Astrocyte of the hippocampus (primary cell): ENCODE data around the gene COL6A6.
"Not testable (repeated sequence)": the region's sequence is repeated elsewhere in the genome, so short reads cannot be mapped to it uniquely, and the experiment has no call there.

Experiments
- DNase-seq: peaks from one replicate; pipeline ENCODE4 v3.0.0; 2011; ENCODE audit warnings: low read depth, low spot score

COL6A6 gene

GRCh38 chr3:130529486-130530215 lies 12.7 kb downstream of the COL6A6 start:
- no peak for DNase-seq

DNA sequence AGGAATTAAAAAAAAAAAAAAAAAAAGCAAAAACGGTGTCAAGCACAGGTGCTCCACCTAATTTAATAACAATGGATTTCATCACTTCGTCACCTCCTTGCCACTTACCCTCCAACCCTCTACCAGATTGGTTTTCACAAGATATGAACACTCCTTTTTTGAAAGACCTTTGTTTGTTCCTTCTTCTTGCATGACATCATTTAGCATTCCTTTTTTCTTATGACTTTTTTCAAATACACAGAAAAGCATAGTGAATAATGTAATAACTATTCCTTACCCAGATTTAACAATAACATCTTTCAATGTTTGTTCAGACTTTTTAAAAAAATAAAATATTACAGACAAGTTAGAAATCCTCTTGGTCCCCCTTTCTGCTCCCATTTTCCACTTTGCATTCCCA lies 16.3 kb downstream of the COL6A6 start:
- no peak for DNase-seq

DNA sequence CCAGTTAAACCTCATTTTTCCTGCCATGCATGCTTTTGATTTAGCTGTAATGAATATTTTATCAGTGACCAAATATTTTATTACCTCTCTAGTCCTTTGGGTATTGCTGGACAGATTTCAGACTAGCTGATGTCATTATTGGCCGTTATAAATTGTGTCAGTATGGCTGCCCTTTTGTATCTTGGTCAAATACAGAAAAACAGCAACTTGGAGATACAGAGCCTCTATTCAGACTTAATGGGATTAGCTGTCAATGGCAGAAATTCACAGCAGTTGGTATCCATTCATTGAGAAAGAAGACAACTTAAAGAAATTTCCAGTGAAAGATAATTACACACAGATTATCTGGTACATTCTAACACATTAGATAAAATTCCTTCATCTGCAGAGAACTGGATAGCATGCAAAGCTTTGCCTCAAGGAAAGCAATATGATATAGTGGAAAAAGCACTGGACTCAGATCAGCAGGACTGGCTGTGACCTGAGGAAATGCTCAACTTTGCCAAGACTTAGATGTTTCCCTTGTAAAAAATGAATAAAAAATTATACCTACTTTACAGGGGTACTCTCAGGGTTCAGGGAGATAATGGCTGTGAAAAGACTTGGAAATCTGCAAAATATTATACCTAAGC lies 20.8 kb downstream of the COL6A6 start:
- no peak for DNase-seq

DNA sequence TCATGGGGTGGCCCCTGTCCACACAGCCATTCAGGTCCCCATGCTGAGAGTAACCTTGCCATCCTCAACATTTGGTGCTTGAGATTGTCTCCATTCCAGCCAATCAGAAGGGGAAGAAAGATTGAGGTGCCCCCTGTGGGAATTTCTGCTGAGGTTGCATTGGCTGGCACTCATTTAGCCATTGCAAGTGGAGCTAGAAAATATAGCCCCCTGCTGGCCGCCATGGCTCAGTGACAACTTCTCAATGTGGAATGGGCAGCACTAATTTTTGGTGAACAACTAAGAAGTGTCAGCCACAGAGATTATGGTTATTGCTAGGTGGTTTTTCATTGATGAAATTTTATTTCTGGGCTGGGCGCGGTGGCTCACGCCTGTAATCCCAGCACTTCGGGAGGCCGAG lies 22.0 kb downstream of the COL6A6 start:
- peak; percentile 55 for DNase-seq

DNA sequence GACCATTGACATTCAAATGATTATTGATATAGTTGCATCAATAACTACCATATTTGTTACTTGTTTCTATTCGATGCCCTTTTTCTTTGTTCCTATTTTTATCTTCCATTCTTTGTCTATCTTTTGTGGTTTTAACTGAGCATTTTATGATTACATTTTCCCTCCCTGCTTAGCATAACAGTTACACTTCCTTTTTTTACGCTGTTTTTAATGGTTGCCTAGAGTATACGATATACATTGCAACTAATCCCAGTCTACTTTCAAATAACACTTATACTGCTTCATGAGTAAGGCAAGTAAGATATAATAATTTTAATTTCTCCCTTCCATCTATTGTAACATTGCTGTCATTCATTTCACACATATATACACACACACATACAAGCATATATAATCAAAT lies 26.3 kb downstream of the COL6A6 start:
- DNase-seq, result no peak

DNA sequence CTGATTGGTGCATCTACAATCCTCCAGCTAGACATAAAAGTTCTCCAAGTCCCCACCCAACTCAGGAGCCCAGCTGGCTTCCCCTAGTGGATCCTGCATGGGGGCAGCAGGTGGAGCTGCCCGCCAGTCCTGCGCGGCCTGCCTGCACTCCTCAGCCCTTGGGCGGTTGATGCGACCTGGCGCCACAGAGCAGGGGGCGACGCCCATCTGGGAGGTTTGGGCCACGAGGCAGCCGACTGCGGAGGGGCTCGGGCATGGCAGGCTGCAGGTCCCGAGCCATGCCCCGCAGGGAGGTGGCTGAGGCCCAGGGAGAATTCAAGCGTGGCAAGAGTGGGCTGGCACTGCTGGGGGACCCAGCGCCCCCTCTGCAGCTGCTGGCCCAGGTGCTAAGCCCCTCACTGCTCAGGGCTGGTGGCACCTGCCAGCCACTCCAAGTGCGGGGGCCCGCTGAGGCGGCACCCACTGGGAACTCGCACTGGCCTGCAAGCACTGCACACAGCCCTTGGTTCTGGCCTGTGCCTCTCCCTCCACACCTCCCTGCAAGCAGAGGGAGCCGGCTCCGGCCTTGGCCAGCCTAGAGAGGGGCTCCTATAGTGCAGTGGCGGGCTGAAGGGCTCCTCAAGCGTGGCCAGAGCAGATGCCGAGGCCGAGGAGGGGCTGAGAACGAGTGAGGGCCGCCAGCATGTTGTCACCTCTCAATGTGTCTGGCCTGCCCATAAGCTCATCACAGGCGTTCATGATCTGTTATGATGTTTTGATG lies 30.1 kb downstream of the COL6A6 start:
- no peak for DNase-seq

DNA sequence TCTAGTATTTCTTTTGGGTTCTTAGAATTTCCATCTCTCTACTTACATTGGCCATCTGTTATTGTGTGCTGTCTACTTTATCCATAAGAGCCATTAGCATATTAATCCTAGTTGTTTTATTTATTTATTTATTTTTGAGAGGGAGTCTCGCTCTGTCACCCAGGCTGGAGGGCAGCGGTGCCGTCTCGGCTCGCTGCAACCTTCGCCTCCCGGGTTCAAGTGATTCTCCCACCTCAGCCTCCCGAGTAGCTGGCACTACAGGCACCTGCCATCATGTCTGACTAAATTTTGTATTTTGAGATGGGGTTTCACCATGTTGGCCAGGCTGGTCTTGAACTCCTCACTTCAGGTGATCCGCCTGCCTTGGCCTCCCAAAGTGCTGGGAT lies 30.7 kb downstream of the COL6A6 start:
- not testable (repeated sequence) for DNase-seq

DNA sequence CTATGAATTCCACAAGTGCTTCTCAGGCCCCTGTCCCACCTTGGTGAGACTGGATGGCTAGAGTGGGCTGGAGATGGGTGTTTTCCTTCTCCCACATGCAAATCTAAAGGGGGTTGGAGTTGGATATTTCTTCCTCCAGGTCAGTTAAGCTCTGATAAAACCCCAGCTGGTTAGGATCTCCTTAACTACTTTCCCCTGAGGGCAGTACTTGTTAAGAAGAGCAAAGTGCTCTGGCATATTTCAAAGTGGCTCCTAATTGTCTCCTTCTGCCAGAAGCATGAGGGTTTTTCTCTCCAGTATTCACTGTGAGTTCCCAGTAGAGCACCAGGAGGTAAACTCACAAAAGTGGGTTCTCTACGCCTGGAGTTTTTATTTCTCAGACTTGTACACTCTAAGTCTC lies 31.4 kb downstream of the COL6A6 start:
- DNase-seq, result no peak

- DNase-seq, result no peak
Measured at GRCh38 chr3:130557336-130558035, 40.5 kb downstream of the COL6A6 start.

DNA sequence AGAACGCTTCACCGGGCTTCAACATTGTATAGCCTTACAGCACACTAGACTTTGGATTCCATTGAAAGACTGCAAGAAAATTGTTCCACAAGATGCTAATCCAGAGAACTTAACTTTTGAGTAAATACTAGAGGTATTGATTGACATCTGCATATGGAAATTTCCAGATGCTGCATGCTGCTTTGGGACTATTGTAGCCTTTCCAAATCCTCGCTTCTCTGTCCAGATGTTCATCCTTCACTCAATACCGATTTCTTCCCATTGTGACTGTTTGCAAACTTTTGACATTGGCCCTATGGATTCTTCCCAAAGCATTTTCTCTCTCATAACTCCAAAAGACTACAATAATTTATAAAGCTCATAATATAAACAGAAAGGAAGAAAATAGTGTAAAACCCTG lies 41.4 kb downstream of the COL6A6 start:
- no peak for DNase-seq

DNA sequence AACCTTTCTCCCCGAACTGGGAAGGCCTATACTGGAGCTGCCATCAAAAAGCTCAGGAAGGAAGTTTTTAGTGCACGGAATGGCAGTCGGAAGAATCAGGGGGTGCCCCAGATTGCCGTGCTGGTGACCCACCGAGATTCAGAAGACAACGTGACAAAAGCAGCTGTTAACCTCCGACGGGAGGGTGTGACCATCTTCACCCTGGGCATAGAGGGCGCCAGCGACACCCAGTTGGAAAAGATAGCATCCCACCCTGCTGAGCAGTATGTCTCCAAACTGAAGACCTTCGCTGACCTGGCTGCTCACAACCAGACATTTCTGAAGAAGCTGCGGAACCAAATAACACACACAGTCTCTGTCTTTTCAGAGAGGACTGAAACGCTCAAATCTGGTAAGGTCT lies 48.2 kb downstream of the COL6A6 start:
- no peak for DNase-seq
